HG02642 (cell line): ENCODE measurements around the gene KIF3A.

ENCODE experiments used
- ATAC-seq: cut with Tn5 transposase; IDR thresholded peaks from one replicate; pipeline ENCODE4 v1.9.1; 2021; ENCODE audit warnings: mild to moderate bottlenecking; ENCODE audit not compliant: unreplicated experiment, poor library complexity

The KIF3A gene

GRCh38 chr5:132754947-132755346 lies 17.6 kb upstream of the KIF3A start:
- no peak for ATAC-seq

GRCh38 chr5:132754111-132754510 lies 16.8 kb upstream of the KIF3A start:
- ATAC-seq = no peak

- no peak for ATAC-seq
These were observed 16.0 kb upstream of the KIF3A start for GRCh38 chr5:132753135-132753987.

GRCh38 chr5:132752581-132753125 lies 15.3 kb upstream of the KIF3A start:
- ATAC-seq = no peak

GRCh38 chr5:132751971-132752580 lies 14.7 kb upstream of the KIF3A start:
- ATAC-seq = no peak

- ATAC-seq = peak; percentile 31
These were observed 14.1 kb upstream of the KIF3A start for GRCh38 chr5:132751444-132751843.

- ATAC-seq = peak; percentile 33
These were observed 13.3 kb upstream of the KIF3A start for GRCh38 chr5:132750471-132751230.

- ATAC-seq = no peak
These were observed 12.2 kb upstream of the KIF3A start for GRCh38 chr5:132749506-132749905.

- no peak for ATAC-seq
These were observed 11.2 kb upstream of the KIF3A start for GRCh38 chr5:132748522-132749000.

GRCh38 chr5:132747616-132748440 lies 10.5 kb upstream of the KIF3A start:
- ATAC-seq = peak; percentile 22

GRCh38 chr5:132746954-132747615 lies 9.7 kb upstream of the KIF3A start, which contains the start of gene CCNI2:
CCNI2 (plus strand) TSS chr5:132747426; CDS start chr5:132747496, 70 bp downstream.
- peak; percentile 49 for ATAC-seq

GRCh38 chr5:132746592-132746953 lies 9.2 kb upstream of the KIF3A start:
- no peak for ATAC-seq

- no peak for ATAC-seq
These were observed 7.3 kb upstream of the KIF3A start for GRCh38 chr5:132744659-132745058.

GRCh38 chr5:132742626-132743025 lies 5.3 kb upstream of the KIF3A start:
- no peak for ATAC-seq

- no peak for ATAC-seq
These were observed 4.8 kb upstream of the KIF3A start for GRCh38 chr5:132742158-132742557.

- ATAC-seq = no peak
These were observed 1.9 kb upstream of the KIF3A start for GRCh38 chr5:132739232-132739631.

GRCh38 chr5:132737982-132738681 lies 786 bp upstream of the KIF3A start:
- ATAC-seq = no peak

GRCh38 chr5:132734687-132735086 lies 2.7 kb downstream of the KIF3A start:
- no peak for ATAC-seq
